ENCODE measurements around the gene GRB10.
"Not testable (repeated sequence)": the region's sequence is repeated elsewhere in the genome, so short reads cannot be mapped to it uniquely, and the experiment has no call there.

The GRB10 gene

DNA sequence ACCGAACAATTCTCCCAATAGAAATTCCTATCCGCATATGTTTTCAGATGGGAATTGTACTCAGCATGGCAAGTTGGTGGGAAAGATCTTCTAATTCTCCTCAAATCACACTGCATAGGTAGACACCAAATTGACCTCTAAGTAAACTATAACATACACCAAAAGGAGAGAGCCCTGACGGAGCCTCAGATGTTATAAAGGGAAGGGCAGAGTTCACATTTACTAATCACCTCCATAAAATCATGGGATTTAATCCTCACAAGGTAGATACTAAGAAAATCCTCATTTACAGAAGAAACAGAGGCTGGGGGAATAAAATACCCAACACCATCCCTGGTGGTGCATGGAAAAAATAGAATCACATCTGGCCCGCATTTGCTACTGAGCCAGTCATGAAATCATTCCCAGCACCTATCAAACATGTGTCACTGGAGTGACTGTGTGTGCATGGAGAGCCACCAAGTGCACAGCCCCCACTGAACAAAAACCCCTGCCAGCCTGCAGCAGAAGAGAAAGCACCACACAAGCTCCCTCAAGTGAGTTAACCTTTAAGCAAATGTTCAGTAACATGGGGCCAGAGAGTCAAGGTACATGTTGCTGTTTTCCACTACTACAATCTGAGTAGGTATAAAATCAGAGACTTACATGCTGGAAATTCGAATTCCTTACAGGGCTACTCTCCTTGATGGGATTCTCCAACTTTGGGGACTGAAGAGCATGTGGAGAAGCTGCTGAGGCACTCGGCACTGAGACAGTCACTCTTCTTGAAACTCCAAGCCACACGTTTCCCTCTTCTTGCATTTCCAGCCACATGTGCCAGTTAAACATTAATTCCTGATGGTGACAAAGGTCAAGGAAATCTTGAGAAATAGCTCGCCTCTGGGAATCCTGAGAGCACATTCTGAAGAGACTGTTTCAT is 217.8 kb downstream of the GRB10 start, which contains the start of gene DDC:
Gene DDC (minus strand): TSS at position 766 of the 919 bp plus-strand sequence. CDS start 21,320 bp downstream, outside the sequence.
- no peak for DNase-seq

DNA sequence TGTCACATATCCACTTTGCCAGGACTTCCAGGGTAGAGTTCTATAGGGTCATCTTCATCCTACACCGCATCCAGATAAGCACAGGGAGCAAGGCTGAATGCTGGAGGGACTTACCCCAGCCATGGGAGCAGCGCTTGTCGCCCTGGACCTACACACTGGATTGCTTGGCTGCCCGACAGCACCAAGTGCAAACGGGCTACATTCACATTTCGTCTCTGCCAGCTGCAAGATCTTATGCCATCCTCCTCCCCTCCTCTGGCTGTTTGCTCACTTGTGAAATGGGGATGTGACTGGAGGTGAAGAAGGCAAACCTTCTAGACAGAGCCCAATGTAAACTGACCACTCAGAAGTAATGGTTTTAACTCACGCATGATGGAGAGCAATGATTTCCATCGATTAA is 218.5 kb downstream of the GRB10 start:
- DNase-seq, result no peak

DNA sequence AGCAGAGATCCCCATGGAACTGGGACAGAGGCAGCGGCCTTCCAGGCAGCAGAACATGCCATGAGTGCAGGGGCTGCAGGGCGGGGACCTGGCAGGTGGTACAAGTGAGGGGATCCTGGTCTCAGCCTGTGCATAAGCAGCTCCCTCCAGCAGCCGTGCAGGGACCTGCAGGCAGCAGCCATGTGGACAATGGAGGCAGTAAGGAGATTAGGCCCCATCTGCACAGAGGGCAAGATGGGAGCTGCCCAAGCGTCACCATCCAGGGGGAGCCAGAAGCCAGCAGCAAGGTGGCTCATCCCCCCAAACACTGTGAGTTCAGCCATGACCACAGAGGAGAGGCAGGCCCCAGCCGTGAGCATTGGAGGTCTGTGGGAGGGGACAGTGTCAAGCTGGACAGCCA is 220.6 kb downstream of the GRB10 start:
- no peak for DNase-seq

DNA sequence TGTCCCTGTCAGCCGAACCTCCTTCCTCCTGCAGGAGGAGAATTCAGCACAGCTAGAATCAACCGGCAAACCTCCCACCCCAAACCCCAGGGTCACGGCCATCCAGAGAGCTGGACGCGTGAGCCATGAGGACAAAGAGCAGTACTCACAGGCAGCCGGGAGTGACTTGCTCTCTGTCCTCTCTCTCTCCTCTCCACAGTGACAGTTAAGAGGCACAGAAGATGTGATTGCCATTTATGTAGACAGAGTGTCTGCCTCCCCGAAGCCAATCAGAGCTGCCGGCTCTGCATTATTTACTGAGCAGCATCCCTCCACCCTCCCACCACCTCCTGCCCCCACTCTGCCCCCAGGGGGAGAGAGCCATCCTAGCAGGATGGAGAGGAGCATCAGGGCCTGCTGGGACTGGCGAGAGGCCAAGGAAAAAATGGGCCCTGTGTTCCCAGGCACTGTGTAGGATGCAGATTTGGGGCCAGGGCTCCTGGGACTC is 221.8 kb downstream of the GRB10 start:
- peak; percentile 72 for DNase-seq

DNA sequence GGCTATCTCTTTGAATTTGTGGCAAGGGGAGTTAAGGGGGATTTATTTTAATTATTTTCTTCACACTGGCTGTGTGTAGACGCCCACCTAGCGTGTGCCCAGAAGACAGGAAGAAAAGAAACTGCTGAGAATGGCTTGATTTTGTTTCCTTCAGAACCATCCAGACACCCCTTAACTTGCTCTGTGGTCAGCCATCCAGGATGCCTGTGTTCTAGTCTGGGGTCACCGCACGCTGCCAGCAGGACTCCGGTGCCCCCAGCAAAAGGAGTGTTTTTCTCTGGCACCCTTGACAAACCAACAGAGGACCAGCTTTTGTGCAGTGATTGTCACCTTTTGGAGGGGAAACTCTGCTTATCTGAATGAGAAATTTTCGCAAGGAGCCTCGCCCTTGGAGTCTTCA is 222.8 kb downstream of the GRB10 start:
- DNase-seq, result no peak

DNA sequence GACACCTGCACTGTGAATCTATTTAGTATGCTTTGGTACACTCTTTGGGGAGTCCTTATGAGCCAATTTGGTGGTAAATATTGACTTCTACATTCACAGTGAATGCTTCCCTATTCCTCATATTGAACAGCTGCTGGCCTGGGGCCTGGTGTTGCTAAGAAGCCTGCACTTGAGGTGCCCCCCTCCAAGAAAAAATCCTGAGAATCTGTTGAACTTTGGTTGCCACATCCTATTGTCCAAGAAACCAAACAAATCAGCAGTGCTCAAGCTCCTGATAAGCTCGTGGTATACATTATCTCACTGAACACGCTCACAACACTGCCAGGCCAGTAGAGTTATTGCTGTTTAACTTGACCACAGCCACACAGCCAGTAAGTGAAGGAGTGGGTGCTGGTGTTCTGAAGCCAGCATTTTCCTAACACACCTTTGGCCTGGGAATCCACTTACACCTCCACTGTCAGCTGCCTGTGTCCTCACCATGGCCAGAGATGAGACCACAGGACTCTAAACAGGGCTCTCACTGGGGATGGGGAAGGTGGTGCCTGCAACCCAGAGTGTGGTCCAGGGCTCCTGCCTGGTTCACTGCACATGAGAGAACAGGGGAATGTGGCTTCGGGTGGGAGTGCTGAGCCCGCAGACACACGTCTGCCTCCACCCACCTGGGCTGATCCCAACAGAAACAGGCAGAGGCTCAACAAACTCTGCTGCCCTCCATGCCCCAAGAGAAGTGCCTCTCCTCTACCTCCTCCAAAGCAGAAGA is 224.2 kb downstream of the GRB10 start:
- peak; percentile 90 for DNase-seq

DNA sequence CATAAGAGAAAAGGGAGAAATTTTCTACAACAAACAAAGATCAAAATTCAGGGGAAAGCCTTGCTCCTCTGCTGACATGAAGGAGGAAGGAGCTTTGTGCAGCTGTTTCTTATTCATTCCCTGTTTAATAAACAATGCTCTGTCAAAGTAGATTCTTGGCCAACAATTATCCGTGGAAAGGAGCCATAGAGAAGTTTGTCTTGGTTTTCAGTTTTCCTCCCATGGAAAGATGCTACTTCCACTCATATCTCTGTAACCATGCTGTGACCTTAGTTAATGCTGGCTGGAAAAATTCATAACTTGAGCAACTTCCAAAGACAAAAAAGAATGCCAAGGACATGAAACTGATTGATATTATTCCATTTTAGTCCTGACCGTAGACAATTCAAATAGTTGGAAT is 225.6 kb downstream of the GRB10 start:
- DNase-seq, result no peak

DNA sequence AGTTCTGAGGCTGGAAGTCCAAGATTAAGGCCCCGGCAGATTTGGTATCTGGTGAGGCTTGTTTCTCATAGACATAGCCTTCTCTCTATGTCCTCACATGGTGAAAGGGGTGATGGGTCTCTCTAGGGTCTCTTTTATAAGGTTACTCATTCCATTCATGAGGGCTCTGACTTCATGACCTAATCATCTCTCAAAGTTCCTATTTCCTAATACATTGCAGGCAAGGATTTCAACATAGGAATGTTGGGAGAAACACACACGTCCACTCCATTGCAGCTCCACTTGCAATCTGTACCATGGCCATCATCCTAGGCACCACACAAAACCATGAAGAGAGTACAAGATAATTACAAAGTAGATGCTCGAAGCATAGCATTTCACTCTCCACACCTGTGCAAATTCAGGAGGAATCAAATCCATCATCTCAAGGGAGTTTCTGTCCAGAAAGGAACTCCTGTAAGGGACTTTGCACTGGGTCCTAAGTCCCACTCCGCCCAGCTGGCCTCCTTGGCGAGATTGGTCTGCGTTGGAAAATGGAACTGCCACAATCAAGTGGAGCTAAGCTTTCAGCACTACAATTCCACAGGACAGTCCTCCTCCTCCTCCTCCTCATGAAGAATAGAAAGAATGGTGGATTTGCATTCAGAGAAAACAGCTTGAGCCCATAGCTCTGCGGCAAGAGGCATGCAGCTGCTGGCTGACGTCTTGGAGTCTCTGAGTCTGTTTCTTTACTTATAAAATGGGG is 226.3 kb downstream of the GRB10 start:
- DNase-seq, result no peak

DNA sequence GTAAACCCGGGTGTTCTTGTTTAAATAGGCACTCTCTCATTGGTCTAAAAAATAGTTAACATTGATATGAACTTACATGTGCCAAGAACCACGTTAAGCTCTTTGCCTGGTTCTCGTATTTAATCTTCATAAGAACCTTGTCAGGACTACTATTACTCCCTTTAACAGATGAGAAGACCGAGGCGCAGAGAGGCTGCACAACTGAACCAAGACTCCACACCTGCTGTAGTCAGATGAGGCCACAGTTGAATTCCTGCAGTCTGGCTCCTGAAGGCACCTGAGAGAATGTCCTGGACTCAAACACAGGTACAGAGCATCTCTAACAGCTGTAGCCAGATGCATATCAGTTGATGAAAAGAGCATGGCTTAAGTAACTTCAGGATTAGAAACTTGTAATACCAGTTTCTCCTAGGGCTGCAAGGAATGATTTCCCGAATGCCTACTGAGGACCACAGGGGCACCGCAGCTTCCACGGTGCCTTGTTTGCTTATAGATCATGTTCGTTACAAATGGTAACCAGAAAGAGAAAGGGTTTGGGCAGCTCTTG is 227.0 kb downstream of the GRB10 start:
- no peak for DNase-seq

DNA sequence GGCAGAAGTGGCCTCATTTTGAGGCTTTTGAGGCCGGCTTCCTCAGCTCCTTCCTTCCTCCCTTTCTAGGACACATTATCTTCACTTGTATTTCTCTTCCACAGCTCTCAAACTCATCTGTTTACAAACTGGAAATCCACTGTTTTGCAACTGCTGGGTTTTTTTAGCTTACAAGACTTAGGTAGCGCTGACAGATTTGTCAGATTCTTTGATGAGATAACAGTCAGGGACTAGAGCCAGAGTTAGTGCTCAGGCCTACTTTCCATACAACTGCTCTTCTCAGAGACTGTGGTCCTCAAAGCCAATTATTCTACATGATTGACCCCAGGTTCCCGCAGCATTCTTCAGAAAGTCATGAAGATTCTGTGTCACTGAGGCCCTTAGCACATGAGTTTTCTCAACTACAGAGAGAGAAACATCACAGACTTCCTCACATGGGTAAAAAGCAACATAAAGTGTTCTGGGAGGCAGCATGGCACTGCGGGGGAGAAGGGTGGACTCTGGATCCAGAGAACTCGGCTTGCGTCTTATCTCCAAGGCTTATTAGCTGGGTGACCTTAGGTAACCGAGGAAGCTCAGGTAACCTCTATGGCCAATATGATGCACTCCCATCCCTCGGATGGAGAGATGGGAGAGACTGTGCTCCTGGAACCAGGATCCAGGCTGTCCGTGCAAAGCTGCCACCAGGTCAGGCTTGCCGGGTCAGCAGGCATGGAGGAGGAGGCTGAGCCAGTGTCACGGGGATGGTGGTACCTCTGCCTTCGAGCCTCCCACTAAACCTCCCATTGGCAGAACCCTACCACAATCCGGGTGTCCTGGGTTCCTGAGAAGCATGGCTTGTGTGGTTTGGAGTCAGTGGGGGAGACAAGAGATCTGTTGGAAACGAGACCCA is 228.0 kb downstream of the GRB10 start:
- no peak for DNase-seq

DNA sequence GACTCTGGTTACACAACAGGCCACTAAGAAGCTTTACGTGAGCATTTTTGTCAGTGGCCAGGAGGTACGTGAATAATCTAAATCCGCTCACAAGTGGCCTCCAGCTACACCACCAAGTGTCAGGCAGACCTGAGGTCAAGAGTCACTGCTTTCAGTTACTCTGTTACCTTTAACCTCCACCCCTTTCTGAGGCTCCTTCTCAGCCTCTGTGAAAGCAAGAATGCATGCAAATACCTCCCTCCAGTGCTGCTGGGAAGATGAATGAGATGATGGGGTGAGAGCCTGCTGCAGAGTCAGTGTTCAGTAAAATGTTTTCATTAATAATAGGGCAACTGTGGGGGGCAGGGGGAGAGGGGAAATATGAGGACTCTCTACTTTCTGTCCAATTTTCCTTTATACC is 228.7 kb downstream of the GRB10 start:
- no peak for DNase-seq

DNA sequence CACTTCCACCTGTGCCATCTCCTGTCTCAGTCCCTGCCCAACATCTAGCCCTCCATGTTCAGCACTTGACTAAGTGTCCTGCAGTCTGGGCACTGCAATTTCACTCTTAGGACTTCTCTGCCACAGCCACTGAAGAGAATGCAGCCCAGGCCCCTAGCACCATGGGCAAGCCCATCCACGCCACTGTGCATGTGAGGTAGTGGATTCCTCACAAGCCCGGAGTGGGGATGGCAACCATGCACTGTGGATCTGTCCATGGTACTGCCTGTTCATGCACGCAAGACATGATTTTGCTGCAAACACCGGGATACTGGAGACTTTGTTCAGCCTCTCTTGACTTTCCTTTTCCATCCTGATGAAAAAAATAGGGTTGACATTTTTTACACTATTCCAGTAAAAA is 229.8 kb downstream of the GRB10 start:
- no peak for DNase-seq

DNA sequence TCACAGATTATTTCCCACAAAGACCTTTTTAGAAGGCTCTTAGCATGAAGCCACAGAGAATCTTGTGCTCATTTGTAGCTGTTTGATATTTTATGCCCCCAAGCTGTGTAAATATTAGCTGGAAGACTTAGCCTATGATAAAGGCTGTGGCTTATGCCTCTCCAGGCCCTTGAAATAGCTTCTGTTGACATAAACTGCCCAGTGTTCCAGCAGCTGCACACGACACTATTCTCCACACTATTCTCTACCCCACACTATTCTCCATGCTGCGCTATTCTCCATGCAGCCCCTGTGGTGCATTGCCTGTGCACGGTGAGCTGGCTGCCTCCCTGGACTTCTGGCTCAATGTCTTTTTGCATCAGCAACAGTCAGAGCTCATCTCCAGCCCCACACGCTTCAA is 230.6 kb downstream of the GRB10 start:
- peak; percentile 97 for DNase-seq

DNA sequence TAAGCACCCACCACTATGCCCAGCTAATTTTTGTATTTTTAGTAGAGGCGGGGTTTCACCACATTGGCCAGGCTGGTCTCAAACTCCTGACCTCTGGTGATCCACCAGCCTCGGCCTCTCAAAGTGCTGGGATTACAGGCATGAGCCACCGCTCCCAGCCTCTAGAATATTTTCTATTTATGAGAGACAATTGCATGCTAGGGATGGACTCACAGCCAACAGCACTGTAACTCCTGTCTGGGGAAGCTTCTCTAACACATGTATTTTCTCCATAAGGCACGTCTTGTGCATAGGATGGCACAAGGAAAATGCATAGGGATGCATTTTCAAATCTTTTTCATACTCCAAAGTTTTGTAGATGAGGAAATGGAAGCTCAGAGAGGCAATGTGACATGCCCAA is 237.1 kb downstream of the GRB10 start:
- not testable (repeated sequence) for DNase-seq

DNA sequence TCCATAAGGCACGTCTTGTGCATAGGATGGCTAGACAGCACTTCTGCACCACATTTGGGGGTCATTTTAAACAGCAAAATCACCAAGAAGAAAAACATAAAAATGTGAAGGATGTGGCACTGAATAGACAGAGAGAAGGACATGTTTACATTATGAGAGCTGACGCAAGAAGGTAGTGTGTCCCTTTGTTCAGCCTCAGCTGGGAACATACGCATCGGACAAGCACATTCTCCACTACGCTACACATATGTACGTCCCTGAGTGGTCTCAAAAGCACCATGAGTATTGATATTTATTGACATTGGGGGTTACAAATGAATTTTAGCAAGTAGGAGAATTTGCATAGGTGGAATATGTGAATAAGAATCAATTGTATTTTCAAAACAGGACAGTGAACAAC is 237.7 kb downstream of the GRB10 start:
- peak; percentile 31 for DNase-seq

DNA sequence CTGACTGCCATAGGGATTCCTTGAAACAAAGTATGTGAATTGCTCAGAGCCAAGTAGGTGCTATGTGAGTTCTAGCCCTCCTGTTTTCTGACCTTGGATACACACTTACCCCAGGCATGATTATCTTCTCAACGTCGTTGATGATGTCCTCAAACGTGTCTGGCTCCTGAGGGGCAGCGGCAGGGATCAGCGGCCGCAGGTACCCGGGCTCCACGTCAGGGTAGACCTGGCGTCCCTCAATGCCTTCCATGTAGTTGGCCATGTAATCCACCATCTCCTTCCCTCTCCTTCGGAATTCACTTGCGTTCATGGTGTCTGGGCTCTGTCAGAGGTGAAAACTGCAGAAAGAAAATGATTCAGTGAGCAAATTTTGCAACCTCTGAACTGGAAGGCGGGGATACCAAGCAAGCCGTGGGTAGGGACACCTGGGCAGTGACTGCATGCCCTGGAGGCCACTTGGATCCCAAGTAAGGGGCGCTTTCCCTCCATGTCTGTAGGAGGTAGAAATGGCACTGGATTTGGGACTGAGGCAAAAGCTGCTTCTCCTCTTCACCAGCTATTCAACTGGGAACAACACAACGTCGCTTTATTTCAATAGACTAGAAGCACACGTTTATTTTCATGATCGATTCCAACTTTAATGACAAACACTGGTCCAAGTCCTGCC is 238.8 kb downstream of the GRB10 start:
- DNase-seq, result no peak

DNA sequence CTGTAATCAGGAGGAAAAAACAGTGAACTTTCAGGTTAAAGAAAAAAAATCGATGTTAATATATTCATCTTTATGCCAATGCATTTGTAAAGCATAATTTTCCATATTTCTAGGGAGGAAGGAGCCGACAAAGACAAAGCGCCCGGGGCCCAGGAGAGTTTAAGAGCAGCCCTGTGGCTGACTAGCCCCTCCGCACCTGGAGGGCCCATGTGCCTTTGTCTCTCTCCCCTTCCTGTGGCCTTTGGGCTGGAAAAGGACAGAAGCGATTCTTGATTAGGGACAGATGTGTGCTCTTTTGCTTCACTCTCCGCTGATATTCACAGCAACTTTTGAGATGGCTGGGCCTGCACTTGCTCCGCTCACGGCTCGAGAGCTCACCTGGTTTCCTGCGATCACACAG is 240.6 kb downstream of the GRB10 start:
- no peak for DNase-seq

DNA sequence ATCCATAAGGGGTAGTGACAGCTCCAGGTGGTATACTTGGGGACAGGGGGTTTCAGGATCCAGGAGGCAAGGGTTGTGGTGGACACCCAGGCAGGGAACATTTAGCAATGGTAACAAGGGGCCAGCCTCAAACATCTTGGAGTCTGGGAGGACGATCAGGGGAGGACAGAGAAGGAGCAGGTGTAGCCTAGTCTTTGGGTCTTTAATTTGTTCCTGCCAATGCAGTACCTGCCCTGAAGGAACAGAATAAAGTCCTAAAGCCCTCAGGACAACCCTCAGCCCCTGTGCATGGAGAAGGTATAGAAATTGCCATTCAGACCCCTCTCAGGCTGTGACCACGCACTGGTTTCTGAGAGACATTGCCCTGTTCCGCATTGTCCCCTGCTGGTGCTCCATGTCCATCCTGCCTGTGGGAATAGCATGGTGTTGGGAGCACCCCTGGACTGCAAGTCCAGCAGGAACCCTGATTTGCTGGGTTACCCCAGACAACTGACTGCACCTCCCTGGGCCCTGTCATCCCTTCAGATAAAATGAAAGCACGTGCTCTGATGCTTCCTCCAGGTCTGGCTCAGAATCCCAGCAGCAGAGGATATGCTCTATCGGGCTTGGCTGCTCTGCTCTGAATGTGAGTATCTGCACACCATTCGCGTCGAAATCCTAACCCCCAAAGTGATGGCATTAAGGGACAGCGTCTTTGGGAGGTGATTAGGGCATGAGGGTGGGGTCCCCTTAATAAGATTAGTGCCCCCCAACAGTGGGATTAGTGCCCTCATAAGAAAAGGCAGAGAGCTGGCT is 241.7 kb downstream of the GRB10 start:
- no peak for DNase-seq

All from NCI-H2029 treated with DMSO at 0.1 percent for 48 hours (cell line).